Muscle of arm (tissue), 12 donors: ENCODE measurements around the gene LMLN. TPM values are rescaled to one million over a fixed set of nuclear protein-coding genes. Genes with fewer than 3 reads are reported as not detected.
"Not testable (repeated sequence)": the region's sequence is repeated elsewhere in the genome, so short reads cannot be mapped to it uniquely, and the experiment has no call there.

ENCODE experiments used
- DNase-seq: peaks from one replicate; pipeline ENCODE4 v3.0.0-alpha.2; 2013
- polyA plus RNA-seq, 12 donors: library from polyadenylated mRNA; unstranded; fragments of 120-200 nt; gene quantifications; one replicate each; pipeline ENCODE4 v1.2.1, GENCODE V29; 2013; ENCODE audit not compliant: insufficient read length in 12 of 12

Gene LMLN
- polyA plus RNA-seq, 12 donors, result 2.4 to 8.0 (median 3.7) TPM; not detected in 1

DNA sequence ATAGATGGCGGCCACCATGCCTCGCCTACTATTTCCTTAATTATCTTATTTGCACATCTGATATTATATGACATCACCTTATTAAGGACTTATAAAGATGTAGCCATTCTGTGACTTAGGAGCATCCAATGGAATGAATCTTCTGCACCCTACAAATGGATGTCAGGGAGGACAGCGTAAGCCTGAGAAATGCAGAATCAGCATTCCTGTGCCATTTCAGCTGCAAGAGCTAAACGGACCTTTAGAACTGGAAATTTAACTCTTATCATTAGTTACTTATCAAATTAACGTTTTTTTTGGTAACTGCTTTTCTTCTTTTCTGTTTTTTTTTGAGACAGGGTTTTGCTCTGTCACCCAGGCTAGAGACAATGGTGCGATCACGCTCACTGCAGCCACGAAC is 65.6 kb downstream of the LMLN start:
- DNase-seq, result no peak

GRCh38 chr3:198026620-198027019 is 66.6 kb downstream of the LMLN start:
- no peak for DNase-seq

- no peak for DNase-seq
Observed at GRCh38 chr3:198027045-198027798, 67.2 kb downstream of the LMLN start.

DNA sequence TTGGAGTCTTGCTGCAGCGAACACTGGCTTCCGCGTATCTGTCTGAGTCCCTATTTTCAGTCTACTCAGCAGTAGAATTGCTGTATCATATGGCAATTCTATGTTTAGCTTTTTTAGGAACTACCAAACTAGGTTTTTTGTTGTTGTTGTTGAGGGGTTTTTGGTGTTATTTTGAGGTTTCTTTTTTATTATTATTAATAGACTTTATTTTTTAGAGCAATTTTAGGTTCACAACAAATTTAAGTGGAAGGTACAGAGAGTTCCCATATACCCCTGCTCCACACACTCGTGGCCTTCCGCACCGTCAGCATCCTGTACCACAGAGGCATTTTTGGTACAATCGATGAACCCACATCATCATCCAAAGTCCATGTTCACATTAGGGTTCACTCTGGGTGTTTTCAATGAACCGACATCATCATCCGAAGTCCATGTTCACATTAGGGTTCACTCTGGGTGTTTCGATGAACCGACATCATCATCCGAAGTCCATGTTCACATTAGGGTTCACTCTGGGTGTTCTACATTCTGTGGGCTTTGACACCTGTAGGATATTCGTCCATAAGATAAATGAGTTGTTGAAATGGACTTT is 67.9 kb downstream of the LMLN start:
- DNase-seq, result no peak

GRCh38 chr3:198028718-198029117 is 68.7 kb downstream of the LMLN start:
- DNase-seq, result no peak

- no peak for DNase-seq
Observed at GRCh38 chr3:198030125-198030524, 70.1 kb downstream of the LMLN start.

GRCh38 chr3:198030726-198031125 is 70.7 kb downstream of the LMLN start:
- no peak for DNase-seq

- peak; percentile 4 for DNase-seq
Observed at GRCh38 chr3:198032039-198032936, 72.3 kb downstream of the LMLN start.

- DNase-seq, result no peak
Observed at GRCh38 chr3:198043119-198043518, 83.1 kb downstream of the LMLN start.

GRCh38 chr3:198046120-198046857 is 86.3 kb downstream of the LMLN start:
- DNase-seq, result no peak

DNA sequence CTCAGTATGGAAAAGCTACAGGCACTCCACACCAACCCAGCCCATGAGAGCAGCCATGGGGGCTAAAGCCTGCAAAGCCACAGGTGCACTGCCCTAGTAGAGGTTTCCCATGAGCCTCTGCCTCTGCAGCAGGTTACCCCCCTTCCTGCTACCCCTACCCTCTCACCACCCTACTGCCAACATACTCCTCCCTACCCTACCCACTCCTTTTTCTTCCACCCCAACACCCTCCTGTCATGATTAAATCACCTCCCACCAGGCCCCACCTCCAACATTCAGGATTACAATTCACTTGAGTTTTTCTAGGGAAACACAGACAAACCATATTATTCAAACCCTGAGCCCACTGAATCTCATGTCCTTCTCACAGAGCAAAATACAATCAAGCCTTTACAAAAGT is 88.4 kb downstream of the LMLN start:
- no peak for DNase-seq

- no peak for DNase-seq
Observed at GRCh38 chr3:198051836-198052235, 91.8 kb downstream of the LMLN start.

GRCh38 chr3:198053462-198053861 is 93.4 kb downstream of the LMLN start:
- DNase-seq, result not testable (repeated sequence)

DNA sequence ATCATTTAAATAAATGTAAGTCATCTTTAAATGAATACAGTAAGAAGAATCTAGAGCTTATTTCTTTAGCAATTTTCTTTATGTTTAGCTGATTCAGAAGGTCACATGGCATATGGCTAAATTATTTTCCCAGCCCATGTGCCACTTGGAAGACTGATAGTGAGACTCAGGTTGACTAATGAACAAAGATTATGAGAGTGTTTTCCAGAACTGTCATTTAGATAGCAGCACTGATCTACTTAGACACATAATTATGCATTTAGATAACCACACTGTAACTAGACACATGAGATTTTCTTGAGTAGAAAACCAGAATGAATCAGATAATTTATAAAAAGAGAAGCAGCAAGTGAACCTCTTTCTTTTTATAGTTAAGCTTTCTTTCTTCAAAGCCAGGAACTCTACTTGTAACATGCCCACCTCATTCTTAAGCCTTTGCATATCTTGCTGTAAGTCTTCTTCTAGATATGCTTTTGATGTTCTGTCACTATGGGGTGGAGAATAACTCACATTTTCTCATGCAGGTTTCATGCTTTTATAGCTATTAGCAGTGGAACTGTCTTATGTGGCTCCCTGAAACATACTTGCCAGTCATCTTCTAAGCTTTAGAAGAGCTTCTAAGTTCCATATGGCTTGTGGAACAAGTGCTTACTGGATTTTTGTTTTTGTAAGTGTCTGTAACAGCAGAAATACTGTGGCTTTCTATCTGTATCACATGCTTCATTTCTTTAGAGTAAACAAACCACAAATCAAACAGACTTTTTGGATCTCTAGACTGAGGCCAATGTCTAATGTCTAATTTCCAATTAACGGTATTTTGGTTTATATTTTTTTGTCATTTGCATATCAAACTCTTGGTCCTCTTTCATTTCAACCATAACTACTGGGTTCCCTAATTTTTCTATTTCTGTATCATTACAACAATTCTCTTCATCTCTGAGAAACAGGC is 101.4 kb downstream of the LMLN start:
- DNase-seq, result no peak

- DNase-seq, result no peak
Observed at GRCh38 chr3:198062068-198062465, 102.0 kb downstream of the LMLN start.

GRCh38 chr3:198064420-198064819 is 104.4 kb downstream of the LMLN start:
- DNase-seq, result no peak

DNA sequence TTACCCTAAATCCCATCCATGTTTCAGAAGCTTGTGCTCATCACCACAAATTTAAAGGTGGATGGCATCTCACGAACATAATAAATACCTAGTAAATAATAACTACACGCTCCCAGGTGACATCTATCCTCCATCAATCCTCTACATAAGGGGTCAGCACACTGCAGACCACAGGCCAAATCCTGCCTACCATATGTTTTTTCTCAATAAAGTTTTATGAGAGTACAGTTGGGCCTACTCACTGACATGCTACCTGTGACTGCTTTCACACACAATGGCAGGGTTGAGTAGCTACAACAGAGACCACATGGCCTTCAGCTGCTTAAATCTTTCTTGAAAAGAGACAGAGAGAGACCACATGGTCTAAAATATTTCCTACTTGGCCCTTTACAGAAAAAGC is 105.9 kb downstream of the LMLN start:
- DNase-seq, result no peak

- no peak for DNase-seq
Observed at GRCh38 chr3:198067416-198067815, 107.4 kb downstream of the LMLN start.

DNA sequence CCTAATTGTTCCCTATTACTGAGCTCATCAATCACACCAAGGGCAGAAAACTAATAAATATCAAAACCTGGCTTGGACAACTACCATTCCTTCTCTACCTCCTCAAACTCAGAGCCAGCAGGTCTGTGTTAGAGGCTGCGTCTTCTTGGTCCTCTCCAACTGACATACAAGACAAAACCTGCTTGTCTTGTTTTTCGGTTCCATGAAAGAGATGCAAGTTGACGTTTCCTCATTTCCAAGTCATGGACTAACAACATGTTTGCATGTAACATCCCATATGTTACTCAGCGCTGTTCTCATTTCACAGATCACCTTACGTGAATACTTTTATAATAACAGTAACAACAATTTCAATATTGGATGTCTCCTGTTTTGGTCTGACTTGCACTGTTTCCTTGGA is 110.9 kb downstream of the LMLN start:
- DNase-seq, result no peak

GRCh38 chr3:198071602-198072287 is 111.7 kb downstream of the LMLN start:
- no peak for DNase-seq
